Esophagus muscularis mucosa (tissue), 4 donors: Measurements from ENCODE around the gene NR1I3. TPM values are rescaled to one million over a fixed set of nuclear protein-coding genes. Genes with fewer than 3 reads are reported as not detected.

ENCODE experiments used
- DNase-seq: peaks from one replicate; pipeline ENCODE4 v3.0.0-alpha.2; 2017; ENCODE audit errors: extremely low spot score
- H3K27ac ChIP-seq, 4 donors: fragments of 200-600 bp; sonication (generic); replicated peaks in 1 of 4; 1 replicate in 3 of 4; 2 replicates in 1 of 4; pipeline ENCODE4 v1.5.1; 2016 to 2019; ENCODE audit warnings: mild to moderate bottlenecking in 1 of 4
- H3K27me3 ChIP-seq, 4 donors: fragments of 200-600 bp; sonication (generic); one replicate each; pipeline versions ENCODE4 v1.5.1 to v1.6.0; 2016 to 2019
- H3K36me3 ChIP-seq, 4 donors: fragments of 200-600 bp; sonication (generic); one replicate each; pipeline ENCODE4 v1.5.1; 2016 to 2019
- H3K4me1 ChIP-seq, 4 donors: fragments of 200-600 bp; sonication (generic); one replicate each; pipeline ENCODE4 v1.5.1; 2016 to 2019
- H3K4me3 ChIP-seq, 4 donors: fragments of 200-600 bp; sonication (generic); 1 replicate in 2 of 4; 2 replicates in 2 of 4; pipeline ENCODE4 v1.5.1; 2016 to 2019; ENCODE audit warnings: mild to moderate bottlenecking in 4 of 4, moderate library complexity in 1 of 4
- H3K9me3 ChIP-seq, 4 donors: fragments of 200-600 bp; sonication (generic); 1 replicate in 3 of 4; 2 replicates in 1 of 4; pipeline ENCODE4 v1.5.1; 2016 to 2019
- CTCF ChIP-seq, 3 experiments: fragments of 200-600 bp in 2 of 3; fragments of 450-650 bp in 1 of 3; sonication (generic) in 2 of 3; IDR thresholded peaks; one replicate each; pipeline ENCODE4 v1.5.1; 2017 to 2019; ENCODE audit warnings: antibody characterized with exemption in 3 of 3, mild to moderate bottlenecking in 2 of 3, moderate library complexity in 1 of 3
- EP300 ChIP-seq: sonication (generic); formaldehyde crosslinking; IDR thresholded peaks from one replicate; pipeline ENCODE4 v1.6.1; 2017; ENCODE audit warnings: antibody characterized with exemption
- POLR2A ChIP-seq: fragments of 450-650 bp; IDR thresholded peaks from one replicate; pipeline ENCODE4 v1.6.1; 2017; ENCODE audit warnings: antibody characterized with exemption, moderate library complexity, mild to moderate bottlenecking, low read depth
- POLR2AphosphoS5 ChIP-seq, 2 donors: sonication (generic); formaldehyde crosslinking; IDR thresholded peaks; one replicate each; pipeline ENCODE4 v1.6.1; 2017; ENCODE audit warnings: antibody characterized with exemption in 2 of 2
- WGBS: methylation state at CpG from one replicate; pipeline ENCODE4 v1.1.5; 2018; 5-methylcytosine and 5-hydroxymethylcytosine counted together
- intact Hi-C: fragments of 100-400 bp; cut with DNase I; formaldehyde crosslinking; loops from one replicate; pipeline ENCODE4 v1.15.1; 2023
- total RNA-seq, 4 donors: library from RNA; depleted of rRNA; stranded (reverse); fragments of >200 nt; gene quantifications; one replicate each; pipeline versions ENCODE4 v1.1.0 to v1.2.1, GENCODE V29; 2016

NR1I3 gene
- total RNA-seq, 4 donors from 2014 or later: not detected

GRCh38 chr1:161200992-161201835 lies 36.8 kb downstream of the NR1I3 start:
- H3K27ac ChIP-seq: peak overlapping the region; percentile 92 to 95 (median 94)
- peaks cover 60 to 93% (median 90%) of the 10 kb centered on the region in 4 donors for H3K4me1 ChIP-seq
- H3K9me3 ChIP-seq: no peaks in the 10 kb centered on the region
- intact Hi-C loops: no loop called here
- no peaks in the 10 kb centered on the region for H3K27me3 ChIP-seq
- TF ChIP-seq POLR2A (peak; percentile 13), POLR2AphosphoS5 (IDR thresholded peaks at IDR 0.05) (peak; percentile 3 to 71), EP300 (no peak), CTCF (IDR thresholded peaks at IDR 0.05) (no peak)
- peak overlapping the region; percentile 71 to 87 (median 76) for H3K4me3 ChIP-seq
- DNase-seq: peak; percentile 95
- H3K36me3 ChIP-seq: peaks cover 0 to 33% (median 23%) of the 10 kb centered on the region in 4 donors
- WGBS: 35% methylated on average over 12 of the region's 13 CpGs

- Histone ChIP-seq H3K4me3 (peak overlapping the region in 2 of 4 donors; percentile 76 to 87), H3K27ac (peak overlapping the region; percentile 92 to 95 (median 94)), H3K36me3 (peaks cover 0 to 36% (median 18%) of the 10 kb centered on the region in 4 donors), H3K27me3 (no peaks in the 10 kb centered on the region), H3K9me3 (no peaks in the 10 kb centered on the region), H3K4me1 (peaks cover 55 to 92% (median 90%) of the 10 kb centered on the region in 4 donors)
- DNase-seq: no peak
- intact Hi-C loops: no loop called here
- 77% methylated on average over 5 of the region's 5 CpGs for WGBS
- TF ChIP-seq POLR2A: no peak
- no peak for TF ChIP-seq EP300
- no peak for TF ChIP-seq POLR2AphosphoS5 (IDR thresholded peaks at IDR 0.05)
- TF ChIP-seq CTCF (IDR thresholded peaks at IDR 0.05): no peak
These were observed 37.5 kb downstream of the NR1I3 start for GRCh38 chr1:161200421-161200991.

- Histone ChIP-seq H3K36me3 (peaks cover 0 to 37% (median 14%) of the 10 kb centered on the region in 4 donors), H3K4me1 (peaks cover 46 to 90% (median 88%) of the 10 kb centered on the region in 4 donors), H3K4me3 (peak overlapping the region in 2 of 4 donors; percentile 5 to 57), H3K27me3 (no peaks in the 10 kb centered on the region), H3K27ac (peak overlapping the region; percentile 92 to 95 (median 94)), H3K9me3 (no peaks in the 10 kb centered on the region)
- 54% methylated on average over 5 of the region's 5 CpGs for WGBS
- TF ChIP-seq EP300: no peak
- no peak for TF ChIP-seq POLR2AphosphoS5 (IDR thresholded peaks at IDR 0.05)
- TF ChIP-seq CTCF (IDR thresholded peaks at IDR 0.05): no peak
- TF ChIP-seq POLR2A: no peak
- no peak for DNase-seq
- intact Hi-C loops: loop anchor here (10.0 kb wide), 1 partner anchor 185 kb away; no protein-coding TSS in a partner anchor
These were observed 38.4 kb downstream of the NR1I3 start for GRCh38 chr1:161199506-161200139.

GRCh38 chr1:161198897-161199431 lies 39.0 kb downstream of the NR1I3 start, which contains the start of gene ADAMTS4:
Gene ADAMTS4, minus strand, starts transcription at chr1:161199054. Its CDS starts 427 bp downstream, at chr1:161198627.
- intact Hi-C loops: loop anchor here (10.0 kb wide), 1 partner anchor 186 kb away; no protein-coding TSS in a partner anchor
- Histone ChIP-seq H3K4me3 (peak within 1 kb of the TSS; percentile 44 to 57 (median 46)), H3K27me3 (no peaks in the 10 kb centered on the region), H3K4me1 (peaks cover 40 to 90% (median 84%) of the 10 kb centered on the region in 4 donors), H3K36me3 (peaks cover 0 to 37% (median 12%) of the 10 kb centered on the region in 4 donors), H3K9me3 (no peaks in the 10 kb centered on the region), H3K27ac (peak within 1 kb of the TSS; percentile 92 to 95 (median 94))
- WGBS: 44% methylated on average over 11 of the region's 11 CpGs
- DNase-seq: no peak
- TF ChIP-seq CTCF (IDR thresholded peaks at IDR 0.05) (no peak), POLR2A (peak; percentile 84), POLR2AphosphoS5 (IDR thresholded peaks at IDR 0.05) (peak; percentile 76 to 94), EP300 (no peak)
